ENCODE data around the gene SLC16A4. TPM values are rescaled to one million over a fixed set of nuclear protein-coding genes. Genes with fewer than 3 reads are reported as not detected.

SLC16A4 gene
- polyA plus RNA-seq, 10 donors, result 5.9 to 12.7 (median 9.1) TPM

DNA sequence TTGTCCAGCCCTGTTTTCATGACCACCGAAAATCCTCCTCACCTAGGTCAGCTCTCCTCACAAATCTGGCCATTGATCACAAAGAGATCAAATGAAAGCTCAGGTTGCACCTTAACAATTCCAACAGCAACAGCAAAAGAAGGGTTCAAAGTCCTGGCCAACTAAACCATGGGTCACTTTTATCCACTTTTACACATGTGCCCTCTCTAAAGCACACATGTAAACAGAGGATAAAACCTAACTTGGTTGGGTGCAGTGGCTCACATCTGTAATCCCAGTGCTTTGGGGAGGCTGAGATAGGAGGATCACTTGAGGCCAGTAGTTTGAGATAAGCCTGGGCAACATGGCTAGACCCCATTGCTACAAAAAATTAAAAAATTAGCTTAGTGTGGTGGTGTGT is 55.6 kb downstream of the SLC16A4 start:
- no peak for DNase-seq

DNA sequence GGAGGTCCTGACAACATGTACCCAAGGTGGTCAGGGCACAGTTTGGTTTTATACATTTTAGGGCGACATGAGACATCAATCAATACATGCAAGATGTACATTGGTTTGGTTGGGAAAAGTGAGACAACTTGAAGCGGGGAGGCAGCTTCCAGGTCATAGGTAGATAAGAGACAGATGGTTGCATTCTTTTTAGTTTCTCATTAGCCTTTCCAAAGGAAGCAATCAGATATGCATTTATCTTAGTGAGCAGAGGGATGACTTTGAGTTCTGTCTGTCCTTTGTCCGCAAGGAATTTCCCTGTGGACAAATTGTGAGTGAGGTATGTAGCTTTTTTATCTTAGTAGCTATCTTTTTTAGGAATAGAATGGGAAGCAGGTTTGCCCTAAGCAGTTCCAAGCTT is 62.1 kb downstream of the SLC16A4 start:
- no peak for DNase-seq

DNA sequence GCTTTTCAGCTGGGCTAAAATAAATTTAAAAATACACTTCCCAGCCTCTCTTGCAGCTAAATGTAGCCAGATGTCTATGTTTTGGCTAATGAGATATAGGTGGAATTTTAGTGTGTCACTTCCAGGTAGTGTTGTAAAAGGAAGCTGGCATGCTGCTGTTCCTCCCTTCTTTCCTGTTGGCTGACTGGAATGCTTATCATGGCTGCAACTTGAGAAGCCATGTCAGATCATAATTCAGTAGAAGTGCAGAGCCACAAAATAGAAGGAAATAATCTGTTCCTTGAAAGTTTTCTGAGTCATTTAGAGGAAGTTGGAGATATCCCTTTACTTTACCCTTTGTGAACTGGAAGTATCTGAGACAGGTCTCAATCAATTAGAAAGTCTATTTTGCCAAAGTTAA is 62.6 kb downstream of the SLC16A4 start:
- no peak for DNase-seq

DNA sequence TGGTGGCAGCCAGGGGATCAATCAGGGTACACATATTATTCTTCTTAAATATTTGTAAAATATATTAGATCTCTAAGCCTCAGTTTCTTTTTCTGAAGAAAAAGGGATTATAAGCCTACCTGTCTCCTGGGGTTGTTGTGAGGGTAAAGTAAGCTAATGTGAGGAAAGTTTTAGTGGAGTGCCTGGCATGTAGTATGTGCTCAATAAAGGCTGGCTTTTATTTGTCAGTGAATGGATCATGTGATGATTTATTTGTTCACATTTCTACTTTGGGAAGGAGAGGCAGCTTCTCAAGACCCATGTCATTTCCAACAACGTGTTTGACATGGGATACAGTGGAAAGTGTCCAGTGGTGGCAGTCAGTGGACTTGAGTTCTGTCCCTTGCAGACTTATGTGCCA is 64.0 kb downstream of the SLC16A4 start:
- no peak for DNase-seq

DNA sequence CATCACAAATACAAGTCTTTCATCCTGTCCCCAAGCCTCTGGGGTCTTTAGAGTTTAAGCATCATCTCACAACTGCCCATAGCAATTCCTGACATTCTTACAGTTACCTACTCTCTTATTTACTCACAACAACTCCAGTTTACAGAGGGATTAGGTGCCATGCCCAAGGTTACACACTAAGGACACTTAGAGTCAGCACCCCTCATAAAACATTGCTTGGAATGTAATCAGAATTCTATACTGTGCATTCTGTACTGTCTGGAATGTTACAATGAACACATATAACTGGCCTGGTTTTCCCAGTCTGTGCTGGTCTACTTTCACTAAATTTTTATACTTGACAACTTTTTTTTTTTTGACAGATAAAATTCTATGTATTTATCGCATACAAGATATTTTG is 66.2 kb downstream of the SLC16A4 start:
- DNase-seq, result no peak

DNA sequence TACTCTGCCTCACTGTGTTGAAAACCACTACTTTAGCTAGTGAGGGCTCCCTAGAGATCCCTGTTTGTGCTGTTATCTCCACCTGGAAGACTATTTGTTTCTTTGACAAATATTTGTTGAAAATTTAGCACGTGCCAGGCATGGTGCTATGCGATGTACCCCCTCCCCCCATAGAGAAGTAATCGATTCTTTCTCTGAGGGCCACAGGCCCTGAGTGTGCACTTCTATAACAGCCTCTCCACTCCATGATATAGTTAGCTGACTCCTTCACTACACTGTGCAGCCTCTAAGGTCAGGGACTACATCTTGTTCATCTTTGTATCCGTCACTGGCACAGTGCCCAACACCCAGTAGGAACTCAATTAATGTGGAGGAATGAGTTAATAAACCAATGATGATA is 69.0 kb downstream of the SLC16A4 start:
- DNase-seq, result no peak

DNA sequence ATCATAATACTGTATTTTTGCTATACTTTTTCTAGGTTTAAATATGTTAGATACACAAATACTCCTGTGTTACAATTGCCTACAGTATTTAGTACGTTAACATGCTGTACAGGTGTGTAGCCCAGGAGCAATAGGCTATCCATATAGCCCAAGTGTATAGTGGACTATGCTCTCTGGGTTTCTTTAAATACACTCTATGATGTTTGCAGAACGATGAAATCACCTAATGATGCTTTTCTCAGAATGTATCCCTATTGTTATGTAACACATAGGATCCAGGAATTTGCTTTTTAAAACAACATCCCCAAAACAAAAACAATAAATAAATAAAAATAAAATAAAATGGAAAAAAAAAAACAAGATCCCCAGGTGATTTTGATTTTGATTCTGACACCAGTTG is 69.8 kb downstream of the SLC16A4 start:
- DNase-seq, result no peak

DNA sequence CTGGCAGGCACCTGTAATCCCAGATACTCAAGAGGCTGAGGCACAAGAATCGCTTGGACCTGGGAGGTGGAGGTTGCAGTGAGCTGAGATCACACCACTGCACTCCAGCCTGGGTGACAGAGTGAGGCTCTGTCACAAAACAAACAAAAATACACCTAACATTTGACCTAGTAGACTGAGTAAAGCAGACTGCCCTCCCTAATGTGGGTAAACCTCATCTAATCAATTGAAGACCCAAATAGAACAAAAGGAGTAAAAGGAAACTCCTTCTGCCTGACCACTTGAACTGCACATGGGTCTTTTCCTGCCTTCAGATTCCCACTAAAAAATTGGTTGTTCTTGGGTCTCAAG is 70.7 kb downstream of the SLC16A4 start:
- DNase-seq, result no peak

DNA sequence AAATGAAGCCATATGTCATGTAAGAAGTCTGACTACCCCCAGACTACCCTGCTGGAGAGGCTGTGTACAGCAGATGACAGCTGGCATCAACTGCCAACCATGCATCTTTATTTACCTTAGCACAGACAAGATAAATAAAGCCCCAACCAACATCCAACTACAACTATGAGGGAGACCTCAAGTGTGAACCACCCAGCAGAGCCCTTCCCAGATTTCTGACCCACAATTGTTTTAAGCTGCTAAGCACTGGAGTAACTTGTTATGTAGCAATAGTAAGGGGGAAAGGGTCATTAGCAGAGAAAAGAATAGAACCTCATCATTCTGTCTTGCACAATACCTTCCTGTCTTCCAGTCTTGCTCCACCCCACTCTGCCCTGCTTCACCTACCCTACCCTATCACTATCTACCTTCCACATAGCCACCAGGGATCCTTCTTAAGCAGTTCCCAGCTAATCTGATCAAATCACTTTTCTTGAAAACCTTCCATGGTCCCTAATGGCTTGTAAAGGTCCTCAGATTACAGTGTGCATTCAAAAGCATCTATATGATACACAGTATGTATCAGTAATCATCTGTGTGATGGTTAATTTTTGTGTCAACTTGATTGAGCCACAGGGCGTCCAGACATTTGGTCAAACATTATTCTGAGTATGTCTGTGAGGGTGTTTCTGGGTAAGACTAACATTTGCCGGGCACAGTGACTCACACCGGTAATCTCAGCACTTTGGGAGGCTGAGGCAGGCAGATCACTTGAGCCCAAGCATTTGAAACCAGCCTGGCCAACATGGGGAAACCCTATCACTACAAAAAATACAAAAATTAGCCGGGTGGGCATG is 71.3 kb downstream of the SLC16A4 start:
- DNase-seq, result no peak

DNA sequence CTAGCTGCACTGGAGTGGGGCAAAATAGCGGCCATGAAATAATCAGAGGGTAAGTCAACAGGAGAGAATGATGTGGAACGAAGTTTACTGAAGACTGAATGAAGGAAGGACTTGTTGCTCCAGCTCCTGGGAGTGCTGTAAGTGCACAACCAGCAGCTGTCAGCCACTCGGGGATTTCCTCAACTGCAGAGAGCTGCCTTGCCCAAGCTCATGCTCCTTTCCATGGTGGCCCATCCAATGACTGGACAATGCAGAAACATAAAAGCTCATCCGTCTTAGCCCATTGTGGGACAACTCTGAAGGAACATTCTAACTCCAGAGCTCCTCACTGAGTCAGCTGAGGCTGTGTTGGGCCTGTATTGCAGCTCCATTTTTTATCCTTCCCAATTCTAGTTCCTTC is 72.8 kb downstream of the SLC16A4 start:
- no peak for DNase-seq

DNA sequence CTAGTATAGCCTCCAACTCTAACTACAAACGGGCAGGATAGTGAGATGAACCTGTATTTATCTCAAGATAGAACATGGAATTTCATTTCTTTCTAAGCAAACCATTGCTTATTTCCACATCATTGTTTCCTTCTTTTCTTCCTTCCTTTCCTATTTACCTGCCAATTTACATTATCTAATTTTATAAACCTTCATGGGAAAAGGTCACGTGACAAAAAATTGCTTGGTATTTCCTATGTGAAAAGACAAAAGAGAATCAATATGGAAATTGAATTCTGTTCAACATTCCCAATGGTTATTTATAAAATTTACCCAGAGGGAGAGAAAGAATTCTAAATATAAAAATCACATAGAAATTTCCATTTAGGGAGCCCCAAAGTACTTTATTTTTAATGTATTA is 74.1 kb downstream of the SLC16A4 start:
- DNase-seq, result no peak

Other genes starting within 250 kb of the SLC16A4 start
- 1 to 10 TPM in 1 of 10 donors, under 1 TPM in 9; 0.29 to 1.7 (median 0.41) TPM for gene SLC6A17, start 240.5 kb downstream of the SLC16A4 start, polyA plus RNA-seq (ENCODE audit: insufficient read length in 10 of 10)
- gene KCNC4, start 180.7 kb downstream of the SLC16A4 start, polyA plus RNA-seq (ENCODE audit: insufficient read length in 10 of 10), result 1 to 10 TPM; 5.5 to 9.3 (median 6.7) TPM
- 1 to 10 TPM; 6.8 to 9.5 (median 8.3) TPM for gene RBM15, start 51.6 kb downstream of the SLC16A4 start, polyA plus RNA-seq (ENCODE audit: insufficient read length in 10 of 10)
- gene LAMTOR5, start 16.7 kb upstream of the SLC16A4 start, polyA plus RNA-seq (ENCODE audit: insufficient read length in 10 of 10), result 100 to 1,000 TPM in 9 of 10 donors, 10 to 100 TPM in 1; 98.4 to 133 (median 114) TPM
- under 1 TPM in 3 of 10 donors, not detected in 7; 0.10 to 0.27 (median 0.21) TPM for gene PROK1, start 60.1 kb upstream of the SLC16A4 start, polyA plus RNA-seq (ENCODE audit: insufficient read length in 10 of 10)
- 1 to 10 TPM in 1 of 10 donors, under 1 TPM in 9; 0.10 to 1.1 (median 0.52) TPM for gene KCNA10, start 128.1 kb upstream of the SLC16A4 start, polyA plus RNA-seq (ENCODE audit: insufficient read length in 10 of 10)
- 1 to 10 TPM in 3 of 10 donors, under 1 TPM in 7; 0.55 to 1.3 (median 0.82) TPM for gene KCNA2, start 215.3 kb upstream of the SLC16A4 start, polyA plus RNA-seq (ENCODE audit: insufficient read length in 10 of 10)

Measured in muscle of back (tissue), 11 donors.